HK-2 (cell line): ENCODE data around the gene MOV10L1.
"Not testable (repeated sequence)": the region's sequence is repeated elsewhere in the genome, so short reads cannot be mapped to it uniquely, and the experiment has no call there.

ENCODE experiments used
- DNase-seq: peaks from one replicate; pipeline ENCODE4 v3.0.0-alpha.2; 2018; ENCODE audit not compliant: unreplicated experiment

MOV10L1 gene

GRCh38 chr22:50160947-50161346 is 71.1 kb downstream of the MOV10L1 start:
- DNase-seq: no peak

GRCh38 chr22:50161508-50162390 is 71.9 kb downstream of the MOV10L1 start:
- no peak for DNase-seq

- DNase-seq: no peak
Measured at GRCh38 chr22:50162391-50162956, 72.7 kb downstream of the MOV10L1 start.

- no peak for DNase-seq
Measured at GRCh38 chr22:50165436-50166123, 75.8 kb downstream of the MOV10L1 start.

- no peak for DNase-seq
Measured at GRCh38 chr22:50167689-50168489, 78.1 kb downstream of the MOV10L1 start.

DNA sequence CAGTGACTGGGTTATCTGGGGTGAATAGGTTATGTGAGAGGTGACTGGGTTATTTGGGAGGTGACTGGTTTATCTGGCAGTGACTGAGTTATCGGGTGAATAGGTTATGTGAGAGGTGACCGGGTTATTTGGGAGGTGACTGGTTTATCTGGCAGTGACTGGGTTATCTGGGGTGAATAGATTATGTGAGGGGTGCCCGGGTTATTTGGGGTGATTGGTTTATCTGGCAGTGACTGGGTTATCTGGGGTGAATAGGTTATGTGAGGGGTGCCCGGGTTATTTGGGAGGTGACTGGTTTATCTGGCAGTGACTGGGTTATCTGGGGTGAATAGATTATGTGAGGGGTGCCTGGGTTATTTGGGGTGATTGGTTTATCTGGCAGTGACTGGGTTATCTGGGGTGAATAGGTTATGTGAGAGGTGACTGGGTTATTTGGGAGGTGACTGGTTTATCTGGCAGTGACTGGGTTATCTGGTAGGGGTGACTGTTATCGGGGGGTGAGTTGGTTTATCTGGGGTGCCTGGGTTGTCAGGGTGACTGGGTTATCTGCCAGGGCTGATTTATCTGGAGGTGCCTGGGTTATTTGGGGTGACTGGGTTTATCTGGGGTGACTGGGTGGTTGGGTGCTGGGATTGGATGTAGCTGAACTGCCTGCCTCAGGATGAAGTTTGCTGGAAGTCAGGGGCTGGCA is 78.8 kb downstream of the MOV10L1 start:
- DNase-seq: not testable (repeated sequence)

DNA sequence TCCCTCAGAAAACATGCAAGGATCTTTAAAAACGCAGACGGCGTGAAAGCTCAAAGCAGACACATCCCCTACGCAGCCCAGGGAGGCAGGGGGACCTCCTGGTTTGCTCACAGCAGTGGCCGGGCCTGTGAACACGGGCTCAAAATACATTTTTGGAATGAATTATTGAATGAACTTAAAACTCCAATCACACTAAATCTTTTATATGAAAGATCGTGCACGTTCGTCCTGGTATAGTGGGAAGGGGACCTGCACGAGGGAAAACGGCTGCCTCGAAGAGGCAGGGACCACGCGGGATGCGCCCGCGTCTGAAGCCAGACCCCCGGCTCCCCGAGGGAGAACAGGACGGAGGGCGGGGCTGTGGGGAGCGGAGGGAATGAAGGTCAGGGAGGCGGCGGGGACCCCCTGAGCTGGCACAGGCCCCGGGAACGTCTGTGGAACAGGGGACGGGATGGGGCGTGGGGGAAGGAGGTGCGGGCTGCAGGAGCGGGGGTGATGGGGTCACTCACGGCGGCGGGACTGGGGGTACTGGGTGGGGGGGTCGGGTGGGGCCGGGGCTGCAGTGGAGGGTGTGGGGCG is 79.5 kb downstream of the MOV10L1 start:
- no peak for DNase-seq

- no peak for DNase-seq
Measured at GRCh38 chr22:50169774-50170341, 80.1 kb downstream of the MOV10L1 start.

DNA sequence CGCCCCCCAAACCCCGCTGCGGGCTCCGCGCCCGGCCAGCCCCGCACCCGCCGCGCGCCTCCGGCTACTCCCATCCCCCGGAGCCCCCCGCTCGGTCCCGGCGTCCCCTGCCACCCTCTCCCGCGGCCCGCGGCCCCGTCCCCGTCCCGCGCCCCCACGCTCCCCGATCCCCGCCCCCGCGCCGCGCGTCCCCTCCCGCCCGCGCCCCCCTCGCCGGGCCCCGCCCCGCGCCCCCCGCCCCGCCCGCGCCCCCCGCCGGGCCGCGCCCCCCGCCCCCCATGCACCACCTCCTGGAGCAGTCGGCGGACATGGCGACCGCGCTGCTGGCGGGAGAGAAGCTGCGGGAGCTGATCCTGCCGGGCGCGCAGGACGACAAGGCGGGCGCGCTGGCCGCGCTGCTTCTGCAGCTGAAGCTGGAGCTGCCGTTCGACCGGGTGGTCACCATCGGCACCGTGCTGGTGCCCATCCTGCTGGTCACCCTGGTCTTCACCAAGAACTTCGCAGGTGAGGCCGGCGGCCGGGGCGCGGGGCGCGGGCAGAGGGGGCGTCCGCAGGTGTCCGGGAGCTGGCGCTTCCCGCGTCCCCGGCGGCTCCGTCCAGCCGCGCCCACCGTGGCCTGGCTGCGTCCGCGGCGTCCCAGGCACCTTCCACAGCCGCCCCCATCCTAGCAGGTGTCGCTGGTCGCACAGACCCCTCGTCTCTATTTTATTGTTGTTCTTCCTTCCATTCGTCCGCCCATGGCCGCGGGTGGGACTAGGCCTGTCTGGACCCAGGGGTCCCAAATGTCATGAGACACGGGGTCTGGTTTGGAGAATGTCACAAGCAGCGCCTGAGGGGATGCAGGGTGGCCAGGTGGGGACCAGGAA is 80.9 kb downstream of the MOV10L1 start, which contains the start of gene PANX2:
Gene PANX2, plus strand, starts transcription at position 279 of the 866 bp plus-strand sequence. Its CDS starts 0 bp downstream, at position 279.
- no peak for DNase-seq

GRCh38 chr22:50171319-50171964 is 81.6 kb downstream of the MOV10L1 start:
- no peak for DNase-seq

GRCh38 chr22:50171965-50172421 is 82.2 kb downstream of the MOV10L1 start:
- no peak for DNase-seq

- no peak for DNase-seq
Measured at GRCh38 chr22:50173311-50173982, 83.6 kb downstream of the MOV10L1 start.

GRCh38 chr22:50173983-50174355 is 84.2 kb downstream of the MOV10L1 start:
- no peak for DNase-seq

- no peak for DNase-seq
Measured at GRCh38 chr22:50174382-50175190, 84.8 kb downstream of the MOV10L1 start.

- no peak for DNase-seq
Measured at GRCh38 chr22:50175191-50175461, 85.3 kb downstream of the MOV10L1 start.

- no peak for DNase-seq
Measured at GRCh38 chr22:50175921-50176849, 86.4 kb downstream of the MOV10L1 start.
